ENCODE measurements around the gene NEAT1.

The NEAT1 gene

DNA sequence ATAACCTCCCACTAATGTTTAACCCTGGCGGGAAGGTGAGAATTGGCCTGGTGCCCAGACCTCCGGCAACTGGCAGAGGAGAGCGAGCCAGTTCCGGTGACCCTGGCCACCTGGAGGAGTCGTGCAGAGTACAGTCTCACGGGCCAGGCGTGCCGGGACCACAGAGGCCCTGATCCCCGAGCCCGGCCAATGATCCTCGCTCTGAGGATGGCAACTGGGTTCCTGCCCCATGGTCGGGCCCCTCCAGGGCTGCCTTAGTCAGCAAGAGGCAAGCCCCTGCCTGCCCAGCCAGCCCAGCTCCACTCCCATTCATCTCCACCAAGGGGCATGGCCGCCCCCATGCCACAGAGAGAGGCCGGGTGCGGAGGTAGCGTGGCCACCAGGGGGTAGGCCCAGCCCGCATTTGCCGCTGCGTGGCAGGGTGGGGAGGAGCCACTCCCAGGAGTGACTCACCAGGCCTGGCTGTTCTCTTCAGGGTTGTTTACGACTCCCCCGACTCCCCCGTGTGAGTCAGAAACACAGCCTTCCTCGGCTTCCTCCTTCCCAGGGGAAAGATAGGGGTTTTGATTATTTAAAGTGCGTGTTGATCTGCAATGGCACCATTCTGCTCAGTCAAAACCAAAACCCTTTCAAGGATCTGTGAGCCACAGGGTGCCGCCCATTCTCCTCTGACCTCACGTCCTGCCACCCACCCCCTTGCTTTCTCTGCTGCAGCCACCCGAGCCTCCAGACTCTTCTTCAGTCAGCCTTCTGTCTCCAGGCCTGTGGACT is 40.4 kb upstream of the NEAT1 start, which contains the start of gene SLC25A45:
TSS of gene SLC25A45 (minus strand) at position 614 of the 771 bp plus-strand sequence. CDS start 695 bp downstream, outside the sequence.
- FAIRE-seq (no peak), DNase-seq (ENCODE audit: insufficient read length, low spot score) (peak; percentile 70)
- peak; percentile 54 for TF ChIP-seq POLR2A (IDR thresholded peaks at IDR 0.05; ENCODE audit: low read depth, low read length)

DNA sequence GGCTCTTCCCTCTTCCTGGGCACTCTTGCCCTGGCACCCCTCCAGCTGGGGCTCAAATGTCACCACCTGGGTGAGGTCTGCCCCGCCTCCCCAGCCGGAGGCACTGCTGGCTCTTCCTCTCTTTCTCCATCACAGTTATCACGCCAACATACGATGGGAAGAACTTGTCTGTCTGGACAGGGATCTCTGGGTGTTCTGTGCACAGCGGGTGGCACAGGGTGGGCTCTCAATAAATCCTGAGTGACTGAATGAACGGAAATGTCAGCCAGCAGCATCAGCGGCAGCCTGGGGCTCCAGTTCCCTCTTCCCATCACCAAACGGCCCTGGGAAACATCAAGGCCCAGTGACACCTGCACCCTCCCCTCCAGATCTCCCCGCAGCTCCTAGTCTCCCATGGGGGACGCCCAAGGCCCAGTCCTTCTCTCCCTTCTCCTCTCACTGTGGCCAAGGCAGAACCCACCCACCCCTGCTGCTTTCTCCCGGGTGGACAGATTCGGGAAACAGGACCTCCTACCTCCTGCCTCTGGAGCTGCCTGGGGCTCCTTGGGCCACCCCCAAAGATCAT is 39.7 kb upstream of the NEAT1 start:
- DNase-seq (ENCODE audit: insufficient read length, low spot score) (peak; percentile 37), FAIRE-seq (no peak)
- TF ChIP-seq POLR2A (IDR thresholded peaks at IDR 0.05; ENCODE audit: low read depth, low read length), result no peak; the same call in 1 of the 2 replicates

DNA sequence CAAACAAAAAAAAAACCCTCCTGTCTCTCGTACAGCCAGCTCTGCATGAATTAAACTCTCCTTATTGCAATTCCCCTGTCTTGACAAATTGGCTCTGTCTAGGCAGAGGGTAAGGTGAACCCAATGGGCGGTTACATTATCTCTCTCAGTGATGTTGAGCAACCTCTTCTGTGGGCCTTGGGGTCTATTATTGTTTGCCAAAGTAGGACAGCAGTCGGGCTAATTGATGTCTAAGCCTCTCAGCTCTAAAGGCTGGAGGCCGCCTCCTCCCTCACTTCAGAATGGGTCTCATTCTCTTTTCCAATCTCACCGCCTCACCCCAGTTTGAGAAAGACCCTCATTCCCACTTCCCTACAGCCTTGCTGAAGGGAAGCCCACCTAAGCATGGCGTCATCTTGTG is 38.8 kb upstream of the NEAT1 start:
- FAIRE-seq (no peak), DNase-seq (ENCODE audit: insufficient read length, low spot score) (no peak)
- TF ChIP-seq POLR2A (IDR thresholded peaks at IDR 0.05; ENCODE audit: low read depth, low read length), result no peak

- no peak for TF ChIP-seq POLR2A (IDR thresholded peaks at IDR 0.05; ENCODE audit: low read depth, low read length)
- DNase-seq (ENCODE audit: insufficient read length, low spot score), result no peak
- FAIRE-seq, result no peak
Measured at GRCh38 chr11:65384301-65384889, 38.2 kb upstream of the NEAT1 start.

GRCh38 chr11:65386307-65387140 is 36.1 kb upstream of the NEAT1 start, which contains the start of gene FRMD8:
TSS of gene FRMD8 (plus strand) at chr11:65386637. CDS start at chr11:65387037, 400 bp downstream.
- FAIRE-seq (no peak), DNase-seq (ENCODE audit: insufficient read length, low spot score) (peak; percentile 63)
- peak; percentile 91 for TF ChIP-seq POLR2A (IDR thresholded peaks at IDR 0.05; ENCODE audit: low read depth, low read length)

DNA sequence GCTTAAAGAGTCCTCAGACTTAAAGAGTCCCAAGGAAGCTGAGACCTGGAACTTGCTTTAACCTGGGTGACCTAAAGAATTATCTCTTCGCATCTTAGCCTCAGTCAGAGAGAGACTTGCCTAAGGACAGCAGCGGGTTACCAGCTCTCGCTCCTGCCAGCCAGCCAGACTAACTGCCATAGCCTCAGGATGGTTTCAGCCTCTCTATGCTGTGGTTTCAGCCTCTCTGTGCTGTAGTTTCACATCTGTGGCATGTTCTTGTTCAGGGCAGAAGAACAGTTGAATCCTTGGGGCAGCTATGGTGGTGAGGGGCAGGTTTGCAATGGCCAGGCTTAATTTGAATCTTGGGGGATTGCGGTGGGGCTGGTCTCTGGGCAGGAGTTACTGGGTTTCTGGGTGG is 33.9 kb upstream of the NEAT1 start:
- FAIRE-seq (no peak), DNase-seq (ENCODE audit: insufficient read length, low spot score) (no peak)
- no peak for TF ChIP-seq POLR2A (IDR thresholded peaks at IDR 0.05; ENCODE audit: low read depth, low read length)

DNA sequence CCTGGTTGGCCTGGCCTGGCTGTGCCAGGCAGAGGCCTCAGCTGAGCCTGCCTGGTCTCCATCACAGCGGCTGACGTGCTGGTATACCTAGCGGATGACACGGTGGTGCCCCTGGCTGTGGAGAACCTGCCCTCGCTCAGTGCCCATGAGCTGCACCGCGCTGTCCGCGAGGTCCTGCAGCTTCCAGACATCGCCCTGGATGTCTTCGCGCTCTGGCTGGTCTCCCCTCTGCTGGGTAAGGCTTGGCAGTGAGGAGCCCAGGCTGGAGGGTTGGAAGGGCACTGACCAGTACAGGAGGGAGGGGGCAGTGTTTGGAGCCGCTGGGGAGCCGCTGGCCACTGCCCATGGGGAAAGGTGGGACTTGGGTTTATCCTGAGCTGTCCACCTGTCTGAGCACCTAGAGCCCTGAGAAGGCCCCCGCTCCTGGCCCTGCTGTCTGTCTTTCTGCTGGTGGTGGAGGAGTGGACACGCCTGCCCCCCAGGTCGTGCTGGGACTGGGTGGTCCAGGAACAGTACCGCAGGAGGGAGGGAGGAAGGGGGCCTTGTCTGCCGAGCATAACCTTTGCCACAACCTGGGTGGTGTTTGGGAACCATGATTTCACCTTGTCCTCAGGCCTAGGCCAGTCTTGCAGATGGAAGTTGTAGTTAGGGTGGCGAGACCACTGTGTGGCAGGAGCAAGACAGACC is 33.2 kb upstream of the NEAT1 start:
- FAIRE-seq (no peak), DNase-seq (ENCODE audit: insufficient read length, low spot score) (no peak)
- no peak for TF ChIP-seq POLR2A (IDR thresholded peaks at IDR 0.05; ENCODE audit: low read depth, low read length)

- FAIRE-seq (no peak), DNase-seq (ENCODE audit: insufficient read length, low spot score) (no peak)
- no peak for TF ChIP-seq POLR2A (IDR thresholded peaks at IDR 0.05; ENCODE audit: low read depth, low read length)
Measured at GRCh38 chr11:65390099-65390941, 32.3 kb upstream of the NEAT1 start.

- FAIRE-seq (no peak), DNase-seq (ENCODE audit: insufficient read length, low spot score) (no peak)
- no peak for TF ChIP-seq POLR2A (IDR thresholded peaks at IDR 0.05; ENCODE audit: low read depth, low read length)
Measured at GRCh38 chr11:65390996-65391395, 31.6 kb upstream of the NEAT1 start.

GRCh38 chr11:65392186-65392829 is 30.3 kb upstream of the NEAT1 start:
- no peak for FAIRE-seq
- no peak for DNase-seq (ENCODE audit: insufficient read length, low spot score)
- TF ChIP-seq POLR2A (IDR thresholded peaks at IDR 0.05; ENCODE audit: low read depth, low read length), result no peak

DNA sequence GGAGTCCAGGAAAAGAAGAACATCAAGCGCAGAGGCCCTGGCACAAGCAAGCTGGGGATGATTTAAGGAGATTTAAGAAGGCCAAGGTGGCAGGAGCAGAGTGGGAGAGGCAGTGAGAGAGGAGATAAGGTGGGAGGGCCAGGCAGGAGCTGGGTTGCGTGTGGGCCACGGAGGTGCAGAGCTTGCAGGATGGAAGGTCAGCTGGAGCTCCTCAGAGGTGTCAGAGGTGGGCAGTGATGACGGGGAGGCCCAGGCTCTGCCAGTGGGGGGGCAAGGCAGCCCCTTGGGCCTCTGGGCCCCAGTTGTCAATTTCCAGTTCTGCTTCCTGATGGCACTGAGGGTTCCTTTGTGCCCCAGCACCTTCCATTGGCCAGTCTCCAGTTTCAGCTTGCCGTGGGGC is 29.7 kb upstream of the NEAT1 start:
- DNase-seq (ENCODE audit: insufficient read length, low spot score) (no peak), FAIRE-seq (no peak)
- no peak for TF ChIP-seq POLR2A (IDR thresholded peaks at IDR 0.05; ENCODE audit: low read depth, low read length)

- no peak for TF ChIP-seq POLR2A (IDR thresholded peaks at IDR 0.05; ENCODE audit: low read depth, low read length)
- DNase-seq (ENCODE audit: insufficient read length, low spot score), result no peak
- FAIRE-seq, result no peak
Measured at GRCh38 chr11:65393513-65394079, 29.0 kb upstream of the NEAT1 start.

All from H54 (cell line).